Measurements from ENCODE around the gene HLCS.
A peak's percentile ranks its signal among the peaks of the same experiment; 100 is the strongest.
"Not testable (repeated sequence)": the region's sequence is repeated elsewhere in the genome, so short reads cannot be mapped to it uniquely, and the experiment has no call there.

The HLCS gene

DNA sequence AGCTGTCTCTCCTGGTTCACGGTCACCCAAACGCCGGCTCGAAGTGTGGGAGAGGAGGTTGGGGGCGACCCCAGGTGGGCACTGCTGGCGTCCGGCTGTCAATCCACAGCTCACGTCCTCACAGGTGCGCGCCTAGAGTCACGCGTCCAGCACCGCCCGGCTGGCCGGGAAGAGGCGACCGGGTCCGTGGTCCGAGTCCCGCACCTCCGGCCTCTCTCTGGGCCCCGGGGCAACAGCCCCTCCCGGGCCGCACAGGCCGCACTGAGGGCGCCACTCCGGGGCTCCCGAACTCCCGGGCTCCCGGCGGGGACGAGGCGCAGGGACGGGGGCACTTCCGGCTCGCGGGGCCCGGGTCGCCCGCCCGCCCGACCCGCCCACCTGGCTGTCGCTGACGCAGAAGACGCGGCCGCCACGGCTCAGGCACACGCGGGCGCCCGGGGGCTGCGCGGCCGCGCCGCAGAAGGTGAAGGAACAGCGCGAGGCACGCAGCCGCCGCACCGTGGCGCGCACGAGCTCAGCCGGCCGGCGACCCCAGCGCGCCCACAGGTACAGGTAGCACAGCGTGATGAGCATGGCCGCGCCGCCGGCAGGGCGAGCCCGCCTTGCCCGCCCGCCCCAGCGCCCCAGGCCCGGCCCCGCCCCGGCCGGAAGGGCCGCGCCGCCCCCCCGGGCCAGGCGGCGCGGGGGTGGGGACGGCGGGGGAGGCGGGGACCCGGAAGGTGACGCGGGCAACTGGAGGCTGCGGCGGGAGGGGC lies at the start of gene HLCS:
TSS of gene HLCS (minus strand) at position 604 of the 755 bp plus-strand sequence. CDS start at position 573, 31 bp downstream.
- DNase-seq (ENCODE audit: low read depth, low spot score): no peak

DNA sequence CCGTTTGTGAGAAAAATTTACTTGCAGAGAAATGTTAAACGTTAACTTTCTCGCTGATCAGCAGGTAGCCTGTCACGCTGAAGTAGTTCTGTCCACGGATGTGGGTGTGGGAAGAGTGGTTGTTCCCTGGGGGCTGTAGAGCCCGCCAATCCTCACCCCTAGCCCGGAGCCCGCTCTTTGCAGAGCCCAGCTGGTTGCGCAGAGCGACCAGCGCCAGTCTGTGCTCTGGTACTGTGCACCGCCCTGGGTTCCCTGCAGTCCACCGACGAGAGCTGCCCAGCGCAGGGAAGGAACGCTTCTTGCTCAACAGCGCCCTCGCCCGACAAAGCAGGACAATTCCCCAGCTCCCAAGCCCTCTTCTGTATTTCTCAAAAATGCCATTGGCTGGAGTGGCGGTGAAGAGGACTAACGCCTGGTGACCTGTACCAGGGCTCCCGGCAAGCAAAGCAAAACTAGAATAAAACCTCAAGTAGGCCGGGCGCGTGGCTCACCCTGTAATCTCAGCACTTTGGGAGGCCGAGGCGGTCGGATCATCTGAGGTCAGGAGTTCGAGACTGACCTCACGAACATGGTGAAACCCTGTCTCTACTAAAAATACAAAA lies 43.4 kb upstream of the HLCS start:
- peak; percentile 58 for DNase-seq (ENCODE audit: low read depth, low spot score)

DNA sequence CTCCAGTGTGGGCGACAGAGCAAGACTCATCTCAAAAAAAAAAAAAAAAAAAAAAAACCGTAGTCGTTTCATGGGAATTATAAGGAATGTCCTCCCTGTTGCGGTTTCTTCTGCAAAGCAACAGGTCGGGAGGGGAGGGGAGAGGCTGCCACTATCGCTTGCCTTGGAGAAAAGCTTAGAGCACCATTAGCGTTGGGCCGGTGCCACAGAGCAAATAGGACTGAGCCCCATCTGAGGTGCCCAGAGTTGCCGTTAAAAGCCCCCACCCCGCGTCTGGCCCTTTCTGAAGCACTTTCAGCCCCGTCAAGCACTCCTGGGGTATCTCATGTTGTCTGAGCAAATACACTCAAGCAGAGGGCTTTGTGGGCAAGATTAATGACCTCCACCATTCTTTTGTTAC lies 42.3 kb upstream of the HLCS start:
- no peak for DNase-seq (ENCODE audit: low read depth, low spot score)

DNA sequence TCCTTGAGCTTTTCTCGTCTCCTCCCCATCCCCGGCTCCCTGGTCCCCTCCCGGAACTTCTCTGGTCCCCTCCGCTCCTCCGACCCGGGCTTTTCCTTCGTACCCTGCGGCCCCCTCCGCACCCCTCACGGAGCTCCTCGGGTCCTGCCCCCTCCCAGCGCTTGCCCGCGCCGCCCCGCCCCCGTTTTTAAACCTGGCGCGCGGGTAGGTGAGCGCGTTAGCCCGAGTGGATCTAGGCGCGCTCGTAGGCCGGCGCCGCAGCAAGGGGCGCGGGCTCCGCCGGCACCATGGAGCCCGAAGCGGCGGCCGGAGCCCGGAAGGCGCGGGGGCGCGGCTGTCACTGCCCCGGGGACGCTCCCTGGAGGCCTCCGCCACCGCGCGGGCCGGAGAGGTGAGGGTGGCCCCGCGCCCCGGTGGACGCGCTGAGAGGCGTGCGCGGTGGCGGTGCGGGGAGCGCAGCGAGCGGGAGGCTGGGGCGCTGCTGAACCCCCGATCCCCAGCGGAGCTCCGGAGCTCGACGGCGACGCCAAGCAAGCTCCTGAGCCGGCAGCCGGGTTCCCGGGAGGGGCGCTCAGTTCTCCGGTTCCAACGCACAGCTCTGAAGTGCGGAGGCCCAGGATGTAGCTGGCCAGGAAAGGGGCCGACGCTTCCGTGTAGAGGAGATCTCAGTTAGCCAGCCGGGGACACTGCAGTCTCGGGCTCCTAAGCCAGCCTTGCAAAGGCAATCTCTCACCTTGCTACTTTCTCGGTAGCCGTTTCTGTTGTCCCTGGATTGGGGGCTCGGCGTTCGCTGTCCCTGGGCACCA lies 40.2 kb upstream of the HLCS start, which contains the start of gene RIPPLY3:
TSS of gene RIPPLY3 (plus strand) at position 217 of the 806 bp plus-strand sequence. CDS start at position 288, 71 bp downstream.
- no peak for DNase-seq (ENCODE audit: low read depth, low spot score)

DNA sequence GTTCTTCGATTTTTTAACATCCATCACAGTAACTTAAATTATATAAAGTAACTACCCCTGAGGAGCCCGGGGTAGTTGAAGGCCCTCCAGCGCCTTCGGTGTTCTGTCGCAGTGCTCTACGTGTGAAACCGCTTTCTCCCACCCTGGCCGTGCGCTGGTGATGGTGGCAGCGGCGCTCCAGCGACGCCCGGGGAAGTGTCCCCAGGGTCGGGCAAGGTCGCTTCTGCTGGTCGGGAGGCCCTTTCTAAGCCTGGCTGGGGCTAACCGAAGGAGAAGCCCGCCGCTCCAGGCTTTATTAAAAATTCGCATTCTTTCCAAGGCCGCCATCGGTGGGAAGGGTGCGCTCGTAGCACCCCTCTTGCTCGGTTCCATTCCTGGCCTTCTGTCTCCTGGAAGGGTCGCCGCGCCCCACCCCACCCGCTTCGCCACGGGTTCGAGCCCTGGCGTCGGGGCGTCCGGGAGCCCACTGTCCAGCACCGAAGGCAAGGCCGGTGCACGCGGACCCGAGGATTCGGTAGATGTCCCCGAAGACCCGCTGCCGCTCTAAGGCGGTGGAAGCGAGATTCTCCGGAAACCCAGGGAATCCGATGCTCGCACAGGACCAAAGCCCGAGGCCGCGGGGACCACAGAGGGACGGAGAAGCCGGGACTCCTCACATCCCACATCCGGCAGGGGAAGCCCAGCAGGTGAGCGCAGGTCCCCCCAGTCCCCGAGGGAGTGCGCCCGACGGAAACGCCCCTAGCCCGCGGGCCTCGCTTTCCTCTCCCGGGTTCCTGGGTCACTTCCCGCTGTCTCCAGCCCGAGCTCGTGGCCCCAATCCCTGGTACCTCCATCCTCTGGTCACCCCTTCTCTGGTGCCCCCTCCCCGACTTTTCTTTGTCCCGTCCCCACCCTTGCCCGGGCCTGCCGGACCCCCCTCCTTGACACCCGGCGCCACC lies 39.3 kb upstream of the HLCS start:
- no peak for DNase-seq (ENCODE audit: low read depth, low spot score)

DNA sequence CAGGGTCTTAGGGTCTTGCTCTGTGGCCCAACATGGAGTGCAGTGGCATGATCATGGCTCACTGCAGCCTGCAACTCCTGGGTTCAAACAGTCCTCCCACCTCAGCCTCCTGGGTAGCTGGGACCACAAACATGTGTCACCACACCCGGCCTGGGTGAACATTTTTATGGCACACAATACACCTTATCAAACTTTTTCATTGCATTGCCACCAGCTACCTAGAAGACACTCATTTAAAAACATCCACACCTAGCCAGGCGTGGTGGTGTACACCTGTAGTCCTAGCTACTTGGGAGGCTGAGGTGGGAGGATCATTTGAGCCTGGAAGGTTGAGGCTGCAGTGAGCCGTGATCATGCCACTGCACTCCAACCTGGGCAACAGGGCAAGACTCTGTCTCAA lies 37.4 kb upstream of the HLCS start:
- DNase-seq (ENCODE audit: low read depth, low spot score): not testable (repeated sequence)

DNA sequence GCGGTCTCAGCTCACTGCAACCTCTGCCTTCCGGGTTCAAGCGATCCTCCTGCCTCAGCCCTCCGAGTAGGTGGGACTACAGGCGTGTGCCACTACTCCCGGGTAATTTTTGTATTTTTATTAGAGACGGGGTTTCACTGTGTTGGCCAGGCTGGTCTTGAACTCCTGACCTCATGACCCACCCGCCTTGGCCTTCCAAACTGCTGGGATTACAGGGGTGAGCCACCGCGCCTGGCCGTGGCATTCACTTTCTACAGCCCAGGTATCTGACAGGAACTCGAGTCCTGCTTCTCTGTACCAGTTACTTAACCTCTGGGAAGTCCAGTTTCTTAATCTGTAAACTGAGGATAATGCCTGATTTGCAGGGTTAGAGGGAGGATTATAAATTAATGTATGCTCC lies 36.4 kb upstream of the HLCS start:
- DNase-seq (ENCODE audit: low read depth, low spot score): not testable (repeated sequence)

DNA sequence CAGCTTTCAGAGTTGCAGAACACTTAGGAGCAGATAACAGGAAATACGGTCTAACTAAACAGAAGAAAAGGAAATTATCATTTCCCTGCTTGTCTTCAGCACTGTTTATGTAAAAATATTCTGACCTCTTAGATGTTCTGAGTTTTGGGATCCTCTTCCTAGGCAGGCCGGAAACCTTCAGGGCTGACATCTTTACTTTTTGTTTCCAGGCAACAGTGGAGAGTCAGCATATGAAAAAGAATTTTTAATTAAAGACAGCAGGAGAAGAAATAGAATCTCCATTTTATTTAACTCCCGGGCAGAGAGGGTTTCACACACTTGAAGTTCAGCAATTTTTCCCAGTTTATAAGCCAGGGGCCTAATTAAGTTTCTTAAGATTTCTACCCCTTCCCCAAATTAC lies 35.0 kb upstream of the HLCS start:
- no peak for DNase-seq (ENCODE audit: low read depth, low spot score)

DNA sequence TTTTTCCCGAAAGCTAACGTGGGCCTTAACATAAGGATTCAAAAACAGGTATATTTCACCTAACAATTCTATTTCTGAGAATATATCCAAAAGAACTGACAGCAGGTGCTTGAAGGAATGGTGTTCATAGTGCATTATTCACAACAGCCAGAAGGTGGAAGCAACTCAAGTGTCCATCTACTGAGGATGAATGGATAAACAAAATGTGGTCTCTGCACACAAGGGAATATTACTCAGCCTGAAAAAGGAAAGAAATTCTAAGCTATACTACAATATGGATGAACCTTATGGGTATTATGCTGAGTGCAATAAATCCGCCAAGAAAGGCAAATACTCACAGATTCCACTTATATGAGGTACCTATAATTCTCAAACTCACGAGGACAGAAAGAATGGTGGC lies 33.9 kb upstream of the HLCS start:
- no peak for DNase-seq (ENCODE audit: low read depth, low spot score)

DNA sequence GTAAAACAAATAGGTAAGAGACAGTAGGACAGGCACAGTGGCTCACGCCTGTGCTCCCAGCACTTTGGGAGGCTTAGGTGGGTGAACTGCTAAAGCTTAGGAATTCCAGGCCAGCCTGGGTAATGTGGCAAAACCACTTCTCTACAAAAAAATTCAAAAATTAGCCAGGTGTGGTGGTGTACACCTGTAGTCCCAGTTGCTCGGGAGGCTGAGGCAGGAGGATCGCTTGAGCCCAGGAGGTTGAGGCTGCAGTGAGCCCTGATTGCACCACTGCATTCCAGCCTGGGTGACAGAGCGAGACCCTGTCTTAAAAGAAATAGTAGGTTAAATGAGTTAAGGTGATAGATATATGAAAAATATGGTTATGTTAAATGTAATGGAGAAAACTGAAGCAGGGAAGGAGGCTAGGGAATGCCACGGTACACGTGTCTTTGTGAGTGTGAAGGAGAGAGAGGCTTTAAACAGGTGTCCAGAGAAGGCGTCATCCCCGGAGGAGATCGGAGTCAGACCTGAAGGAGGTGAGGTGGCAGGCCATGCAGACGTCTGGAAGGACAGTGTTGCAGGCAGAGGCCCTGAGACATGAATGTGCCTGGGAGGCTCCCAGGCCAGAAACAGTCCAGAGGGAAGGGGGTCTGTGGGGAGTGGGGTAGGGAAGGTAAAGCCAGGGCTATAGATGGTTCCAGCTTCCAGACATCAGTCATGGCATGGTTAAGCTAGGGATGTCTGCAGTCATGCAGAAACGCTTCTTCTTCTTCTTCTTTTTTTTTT lies 32.8 kb upstream of the HLCS start:
- DNase-seq (ENCODE audit: low read depth, low spot score): no peak

DNA sequence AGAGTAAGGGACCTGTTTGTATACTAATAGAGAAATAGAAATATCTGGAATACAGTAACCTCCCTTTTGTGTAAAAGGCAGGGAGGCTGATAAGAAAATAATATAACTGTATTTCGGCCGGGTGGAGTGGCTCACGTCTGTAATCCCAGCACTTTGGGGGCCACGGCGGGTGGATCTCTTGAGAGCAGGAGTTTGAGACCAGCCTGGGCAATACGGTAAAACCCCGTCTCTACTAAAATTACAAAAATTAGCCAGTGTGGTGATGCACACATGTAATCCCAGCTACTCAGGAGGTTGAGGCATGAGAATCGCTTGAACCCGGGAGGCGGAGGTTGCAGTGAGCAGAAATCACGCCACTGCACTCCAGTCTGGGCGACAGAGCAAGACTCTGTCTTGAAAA lies 28.8 kb upstream of the HLCS start:
- not testable (repeated sequence) for DNase-seq (ENCODE audit: low read depth, low spot score)

DNA sequence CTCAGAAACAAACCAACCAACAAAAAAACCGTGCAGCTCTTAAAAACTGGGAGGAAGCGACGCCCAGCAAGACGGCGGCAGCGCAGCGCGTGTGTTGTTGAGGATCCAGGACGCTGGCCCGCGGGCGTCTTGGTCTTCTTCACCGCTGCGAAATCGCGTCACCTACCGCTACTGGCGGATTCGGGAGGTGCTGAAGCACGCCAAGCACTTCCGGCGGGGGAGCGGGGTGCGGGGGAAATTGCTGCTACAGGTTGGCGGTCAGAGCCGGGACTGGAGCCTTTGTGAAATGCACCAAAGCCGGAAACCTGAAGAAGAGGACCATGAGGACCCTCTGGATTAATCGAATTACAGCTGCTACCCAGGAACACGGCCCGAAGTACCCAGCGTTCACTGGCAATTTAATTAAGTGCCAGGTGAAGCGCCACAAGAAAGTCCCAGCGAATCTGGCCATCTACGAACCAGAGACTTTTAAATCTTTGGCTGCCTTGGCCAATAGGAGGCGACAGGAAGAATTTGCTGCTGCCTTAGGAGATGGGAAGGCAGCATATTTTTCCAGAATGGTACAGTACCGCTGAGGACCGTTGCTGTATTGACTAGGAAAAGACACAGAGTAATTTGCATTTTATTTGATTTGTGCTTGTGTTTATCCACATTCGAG lies 28.2 kb upstream of the HLCS start:
- DNase-seq (ENCODE audit: low read depth, low spot score): no peak

DNA sequence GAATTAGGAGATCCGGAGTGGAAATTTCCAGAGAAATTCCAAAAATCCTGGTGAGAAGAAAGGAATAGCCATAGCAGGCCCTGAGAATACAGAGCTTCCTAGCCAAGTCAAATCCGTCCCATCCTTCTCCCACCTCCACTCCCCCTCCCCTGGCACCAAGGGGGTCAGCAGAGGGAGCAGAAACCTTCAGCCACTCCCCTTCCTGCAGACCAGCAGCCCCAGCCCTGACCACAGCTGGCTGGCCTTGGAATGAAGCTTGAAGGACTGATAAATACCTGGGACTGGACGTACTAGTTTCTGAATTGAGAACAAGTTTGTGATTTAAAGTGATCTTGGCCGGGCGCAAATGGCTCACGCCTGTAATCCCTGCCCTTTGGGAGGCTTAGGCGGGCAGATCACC lies 26.2 kb upstream of the HLCS start:
- DNase-seq (ENCODE audit: low read depth, low spot score): no peak

DNA sequence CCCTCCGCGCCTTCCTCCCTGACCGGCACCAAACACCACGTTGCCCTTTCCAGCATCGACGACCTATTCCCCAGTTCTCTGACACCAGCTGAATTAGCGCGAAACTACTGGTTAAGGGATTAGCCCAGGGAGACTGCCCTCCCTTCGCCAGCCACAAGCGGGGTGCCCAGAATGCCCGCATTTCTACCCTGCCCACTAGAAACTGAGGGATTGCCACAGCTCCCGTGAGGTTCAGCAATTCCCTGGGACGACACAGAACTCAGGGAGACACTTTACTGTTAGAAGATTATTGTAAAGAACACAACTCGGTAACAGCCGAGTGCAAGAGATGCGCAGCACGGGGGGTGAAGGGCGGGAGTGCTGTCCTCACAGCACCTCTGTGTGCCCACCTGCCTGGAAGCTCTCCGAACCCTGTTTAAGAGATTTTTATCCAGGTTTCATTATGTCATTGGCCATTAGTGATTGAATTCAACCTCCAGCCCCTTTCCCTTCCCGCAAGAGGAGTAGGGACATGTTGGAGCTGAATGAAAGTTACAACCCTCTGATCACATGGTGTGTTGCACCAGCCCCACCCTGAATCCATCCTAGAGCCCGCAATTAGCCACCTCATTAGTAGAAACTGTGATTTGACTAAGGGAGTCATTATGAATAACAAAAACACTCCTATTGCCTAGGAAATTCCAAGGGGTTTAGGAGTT lies 24.2 kb upstream of the HLCS start:
- DNase-seq (ENCODE audit: low read depth, low spot score): no peak

DNA sequence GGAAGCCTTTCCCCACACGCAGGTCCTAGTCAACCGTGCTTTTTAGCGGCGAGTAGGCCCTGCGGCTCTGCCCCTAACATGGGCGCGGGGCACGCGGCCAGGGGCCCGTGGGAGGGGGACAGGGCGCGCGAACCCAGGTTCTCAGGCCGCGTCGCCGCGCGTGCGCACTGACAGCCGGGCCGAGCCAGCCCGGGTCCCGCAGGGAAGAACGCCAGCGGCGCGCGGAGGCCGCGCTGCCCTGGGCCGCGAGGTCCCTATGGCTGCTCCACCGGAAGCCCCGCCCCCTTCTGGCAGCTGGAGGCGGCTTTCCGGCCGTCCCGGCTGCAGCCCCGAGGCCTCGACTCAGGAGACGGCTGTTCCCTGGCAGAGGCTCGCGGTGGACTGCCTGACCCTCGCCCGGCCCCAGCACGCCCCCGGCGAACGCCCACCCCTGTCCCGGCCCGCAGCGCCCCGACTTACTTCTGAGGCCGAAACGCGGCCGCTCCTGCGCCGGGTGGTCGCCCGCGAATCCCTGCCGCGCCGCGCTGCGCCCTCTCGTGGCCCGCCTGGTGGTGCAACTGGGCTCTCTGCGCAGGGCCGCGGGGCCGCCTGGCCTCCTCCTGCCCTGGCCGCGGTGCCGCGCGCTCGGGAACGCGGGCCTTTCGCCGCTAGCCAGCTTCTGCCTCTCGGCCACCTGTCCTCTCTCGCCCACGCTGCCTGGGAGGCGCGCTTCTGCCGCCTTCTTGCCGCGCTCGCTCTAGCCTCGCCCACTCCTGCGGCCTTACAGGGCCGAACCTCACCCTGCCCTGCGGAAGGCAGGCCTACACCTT lies 23.4 kb upstream of the HLCS start:
- peak; percentile 72 for DNase-seq (ENCODE audit: low read depth, low spot score)

DNA sequence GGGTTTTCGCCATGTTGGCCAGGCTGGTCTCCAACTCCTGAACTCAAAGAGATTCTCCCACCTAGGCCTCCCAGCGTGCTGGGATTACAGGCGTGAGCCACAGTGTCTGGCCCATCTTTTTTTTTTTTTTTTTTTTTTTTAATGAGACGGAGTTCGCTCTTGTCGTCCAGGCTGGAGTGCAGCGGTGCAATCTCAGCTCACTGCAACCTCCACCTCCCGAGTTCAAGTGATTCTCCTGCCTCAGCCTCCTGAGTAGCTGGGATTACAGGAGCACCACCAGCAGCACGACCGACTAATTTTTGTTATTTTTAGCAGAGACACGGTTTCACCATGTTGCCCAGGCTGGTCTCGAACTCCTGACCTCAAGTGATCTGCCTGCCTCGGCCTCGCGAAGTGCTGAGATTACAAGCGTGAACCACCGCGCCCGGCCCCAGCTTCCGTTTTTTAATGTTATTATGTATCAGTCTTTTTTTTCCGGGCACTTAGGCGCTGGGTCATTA lies 22.8 kb upstream of the HLCS start:
- DNase-seq (ENCODE audit: low read depth, low spot score): not testable (repeated sequence)

DNA sequence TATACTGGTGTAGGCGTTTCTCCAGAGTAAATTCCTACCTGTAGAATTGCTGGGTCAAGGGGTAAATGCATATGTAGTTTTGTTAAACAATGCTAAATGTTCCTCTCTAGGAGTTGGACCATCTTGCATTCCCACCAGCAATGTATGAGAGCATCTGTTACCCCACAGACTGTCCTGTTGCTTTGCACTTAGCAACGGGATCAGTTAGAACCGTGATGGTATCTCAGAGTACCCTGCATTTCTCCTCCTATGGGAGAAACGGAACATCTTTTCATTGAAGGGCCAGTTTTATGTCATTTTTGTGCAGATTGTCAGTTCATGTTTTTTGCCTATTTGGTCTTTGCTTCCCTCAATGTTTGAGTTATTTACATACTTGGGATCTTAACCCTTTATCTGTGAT lies 22.1 kb upstream of the HLCS start:
- DNase-seq (ENCODE audit: low read depth, low spot score): no peak

DNA sequence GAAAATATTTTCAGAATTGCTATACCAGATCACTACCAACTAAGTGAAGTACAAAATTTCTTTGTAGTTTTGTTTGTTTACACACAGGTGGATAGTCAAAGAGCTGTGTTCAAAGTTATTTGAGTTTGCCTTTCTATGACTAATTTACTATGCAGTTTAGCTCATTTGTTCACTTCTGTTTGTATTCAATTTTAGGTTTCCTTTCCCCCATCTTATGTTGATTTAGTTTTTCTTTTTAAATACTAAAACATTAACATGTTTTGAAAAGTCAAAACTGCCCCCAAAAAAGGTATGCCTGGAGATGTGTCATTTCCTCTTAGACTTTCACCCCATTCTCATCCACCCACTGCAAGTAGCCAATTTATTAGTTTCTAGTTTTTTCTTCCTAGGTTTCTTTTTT lies 21.4 kb upstream of the HLCS start:
- DNase-seq (ENCODE audit: low read depth, low spot score): no peak
